Measurements from ENCODE around the gene TFCP2L1. TPM values are rescaled to one million over a fixed set of nuclear protein-coding genes. Genes with fewer than 3 reads are reported as not detected.

TFCP2L1 gene
- total RNA-seq, 1 experiment from 2014 or later: 4.3 TPM

DNA sequence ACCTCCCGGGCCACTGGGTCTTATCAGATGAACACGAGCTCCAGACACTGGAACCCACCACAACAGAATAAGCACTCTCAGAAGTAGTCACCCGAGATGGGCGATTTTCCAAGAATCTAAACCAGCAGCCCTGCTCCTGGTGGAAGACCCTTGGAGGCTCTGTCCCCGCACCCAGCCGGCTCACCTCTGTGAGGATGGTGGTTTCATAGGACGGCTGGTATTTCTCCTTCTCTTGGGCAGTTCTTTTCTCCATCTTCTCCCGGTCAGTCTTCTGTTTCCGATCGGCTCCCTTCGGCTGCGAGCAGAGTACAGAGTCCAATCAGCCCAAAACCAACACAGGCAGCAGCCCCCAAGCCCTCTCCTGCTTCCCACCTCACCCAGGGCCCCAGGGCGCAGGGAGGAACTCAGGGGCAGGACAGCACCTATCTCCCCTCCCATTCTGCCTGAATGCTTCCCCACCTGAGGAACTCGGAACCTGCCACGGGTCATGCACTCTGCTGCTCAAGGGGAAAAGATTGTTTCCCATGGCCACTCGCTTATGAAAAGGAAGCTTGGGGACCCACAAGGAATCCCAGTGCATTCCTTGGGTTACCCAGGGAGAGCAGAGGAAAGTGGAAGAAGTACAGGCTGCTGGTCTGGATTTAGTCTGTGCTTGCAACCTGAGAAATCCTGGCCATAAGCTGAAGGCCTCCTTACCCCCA is 42.7 kb downstream of the TFCP2L1 start (continued):
- no peak for TF ChIP-seq FOXP4 (CRISPR knock-in tag; IDR thresholded peaks at IDR 0.05)
- TF ChIP-seq TEAD4 (CRISPR knock-in tag; IDR thresholded peaks at IDR 0.05): no peak
- TF ChIP-seq KAT7 (CRISPR knock-in tag; IDR thresholded peaks at IDR 0.05; ENCODE audit: borderline replicate concordance): no peak
- TF ChIP-seq TEAD1 (CRISPR knock-in tag; IDR thresholded peaks at IDR 0.05): no peak
- TF ChIP-seq FOXJ3 (CRISPR knock-in tag; IDR thresholded peaks at IDR 0.05; ENCODE audit: borderline replicate concordance): no peak
- no peak for TF ChIP-seq TP53 (CRISPR knock-in tag; IDR thresholded peaks at IDR 0.05)

DNA sequence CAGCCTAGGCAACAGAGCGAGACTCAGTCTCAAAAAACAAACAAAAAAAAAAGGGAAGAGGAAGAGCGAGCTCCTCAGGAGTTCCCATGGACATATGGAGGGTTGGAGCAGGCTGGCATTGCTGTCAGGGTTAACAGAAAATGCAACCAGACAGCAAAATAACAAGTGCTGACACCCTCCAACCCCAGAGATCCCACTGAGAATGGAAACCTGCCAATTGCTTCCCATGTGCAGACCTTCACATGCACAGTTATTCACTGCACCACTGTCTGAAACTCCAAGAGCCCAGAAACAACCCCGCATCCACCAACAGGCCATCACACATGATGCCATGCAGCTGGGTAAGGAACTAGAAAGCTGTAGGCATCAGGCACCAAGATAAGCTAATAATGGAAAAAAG is 43.5 kb downstream of the TFCP2L1 start:
- H3K4me1 Mint-ChIP-seq: no peaks in the 10 kb centered on the region
- no peaks in the 10 kb centered on the region for H3K36me3 Mint-ChIP-seq
- ChIA-PET POLR2A (no interaction called here), CTCF (interaction anchor here (0.9 kb wide), 1 partner anchor 113 kb away, joined by 3 read pairs; no protein-coding TSS in a partner anchor)
- ATAC-seq (no peak), DNase-seq (ENCODE audit: low spot score) (no peak)
- TF ChIP-seq CREM (CRISPR knock-in tag; IDR thresholded peaks at IDR 0.05): no peak
- TF ChIP-seq, protein P1, sequence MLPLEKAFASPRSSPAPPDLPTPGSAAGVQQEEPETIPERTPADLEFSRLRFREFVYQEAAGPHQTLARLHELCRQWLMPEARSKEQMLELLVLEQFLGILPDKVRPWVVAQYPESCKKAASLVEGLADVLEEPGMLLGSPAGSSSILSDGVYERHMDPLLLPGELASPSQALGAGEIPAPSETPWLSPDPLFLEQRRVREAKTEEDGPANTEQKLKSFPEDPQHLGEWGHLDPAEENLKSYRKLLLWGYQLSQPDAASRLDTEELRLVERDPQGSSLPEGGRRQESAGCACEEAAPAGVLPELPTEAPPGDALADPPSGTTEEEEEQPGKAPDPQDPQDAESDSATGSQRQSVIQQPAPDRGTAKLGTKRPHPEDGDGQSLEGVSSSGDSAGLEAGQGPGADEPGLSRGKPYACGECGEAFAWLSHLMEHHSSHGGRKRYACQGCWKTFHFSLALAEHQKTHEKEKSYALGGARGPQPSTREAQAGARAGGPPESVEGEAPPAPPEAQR (CRISPR knock-in tag; IDR thresholded peaks at IDR 0.05): no peak
- no peak for TF ChIP-seq ZNF121 (CRISPR knock-in tag; IDR thresholded peaks at IDR 0.05)
- TF ChIP-seq HMGXB4 (CRISPR knock-in tag; IDR thresholded peaks at IDR 0.05): no peak
- no peak for TF ChIP-seq NR3C1 (CRISPR knock-in tag; conservative IDR thresholded peaks at IDR 0.05; ENCODE audit: low read depth)
- no peak for TF ChIP-seq CTCF (IDR thresholded peaks at IDR 0.05)
- TF ChIP-seq, protein P2, sequence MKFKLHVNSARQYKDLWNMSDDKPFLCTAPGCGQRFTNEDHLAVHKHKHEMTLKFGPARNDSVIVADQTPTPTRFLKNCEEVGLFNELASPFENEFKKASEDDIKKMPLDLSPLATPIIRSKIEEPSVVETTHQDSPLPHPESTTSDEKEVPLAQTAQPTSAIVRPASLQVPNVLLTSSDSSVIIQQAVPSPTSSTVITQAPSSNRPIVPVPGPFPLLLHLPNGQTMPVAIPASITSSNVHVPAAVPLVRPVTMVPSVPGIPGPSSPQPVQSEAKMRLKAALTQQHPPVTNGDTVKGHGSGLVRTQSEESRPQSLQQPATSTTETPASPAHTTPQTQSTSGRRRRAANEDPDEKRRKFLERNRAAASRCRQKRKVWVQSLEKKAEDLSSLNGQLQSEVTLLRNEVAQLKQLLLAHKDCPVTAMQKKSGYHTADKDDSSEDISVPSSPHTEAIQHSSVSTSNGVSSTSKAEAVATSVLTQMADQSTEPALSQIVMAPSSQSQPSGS (CRISPR knock-in tag; IDR thresholded peaks at IDR 0.05; ENCODE audit: borderline replicate concordance, low read depth): no peak
- TF ChIP-seq ZNF416 (CRISPR knock-in tag; IDR thresholded peaks at IDR 0.05): no peak
- TF ChIP-seq CREB1 (CRISPR knock-in tag; IDR thresholded peaks at IDR 0.05): no peak
- TF ChIP-seq, protein P3, sequence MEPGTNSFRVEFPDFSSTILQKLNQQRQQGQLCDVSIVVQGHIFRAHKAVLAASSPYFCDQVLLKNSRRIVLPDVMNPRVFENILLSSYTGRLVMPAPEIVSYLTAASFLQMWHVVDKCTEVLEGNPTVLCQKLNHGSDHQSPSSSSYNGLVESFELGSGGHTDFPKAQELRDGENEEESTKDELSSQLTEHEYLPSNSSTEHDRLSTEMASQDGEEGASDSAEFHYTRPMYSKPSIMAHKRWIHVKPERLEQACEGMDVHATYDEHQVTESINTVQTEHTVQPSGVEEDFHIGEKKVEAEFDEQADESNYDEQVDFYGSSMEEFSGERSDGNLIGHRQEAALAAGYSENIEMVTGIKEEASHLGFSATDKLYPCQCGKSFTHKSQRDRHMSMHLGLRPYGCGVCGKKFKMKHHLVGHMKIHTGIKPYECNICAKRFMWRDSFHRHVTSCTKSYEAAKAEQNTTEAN (CRISPR knock-in tag; IDR thresholded peaks at IDR 0.05): no peak
- TF ChIP-seq, protein P4, sequence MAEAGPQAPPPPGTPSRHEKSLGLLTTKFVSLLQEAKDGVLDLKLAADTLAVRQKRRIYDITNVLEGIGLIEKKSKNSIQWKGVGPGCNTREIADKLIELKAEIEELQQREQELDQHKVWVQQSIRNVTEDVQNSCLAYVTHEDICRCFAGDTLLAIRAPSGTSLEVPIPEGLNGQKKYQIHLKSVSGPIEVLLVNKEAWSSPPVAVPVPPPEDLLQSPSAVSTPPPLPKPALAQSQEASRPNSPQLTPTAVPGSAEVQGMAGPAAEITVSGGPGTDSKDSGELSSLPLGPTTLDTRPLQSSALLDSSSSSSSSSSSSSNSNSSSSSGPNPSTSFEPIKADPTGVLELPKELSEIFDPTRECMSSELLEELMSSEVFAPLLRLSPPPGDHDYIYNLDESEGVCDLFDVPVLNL (CRISPR knock-in tag; IDR thresholded peaks at IDR 0.05; ENCODE audit: borderline replicate concordance, low read depth): no peak
- TF ChIP-seq, protein P5, sequence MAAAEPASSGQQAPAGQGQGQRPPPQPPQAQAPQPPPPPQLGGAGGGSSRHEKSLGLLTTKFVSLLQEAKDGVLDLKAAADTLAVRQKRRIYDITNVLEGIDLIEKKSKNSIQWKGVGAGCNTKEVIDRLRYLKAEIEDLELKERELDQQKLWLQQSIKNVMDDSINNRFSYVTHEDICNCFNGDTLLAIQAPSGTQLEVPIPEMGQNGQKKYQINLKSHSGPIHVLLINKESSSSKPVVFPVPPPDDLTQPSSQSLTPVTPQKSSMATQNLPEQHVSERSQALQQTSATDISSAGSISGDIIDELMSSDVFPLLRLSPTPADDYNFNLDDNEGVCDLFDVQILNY (CRISPR knock-in tag; IDR thresholded peaks at IDR 0.05): no peak
- no peak for TF ChIP-seq ZNF396 (CRISPR knock-in tag; IDR thresholded peaks at IDR 0.05; ENCODE audit: borderline replicate concordance)
- no peak for TF ChIP-seq TEAD1 (CRISPR knock-in tag; IDR thresholded peaks at IDR 0.05)
- TF ChIP-seq NFYB (CRISPR knock-in tag; conservative IDR thresholded peaks at IDR 0.05; ENCODE audit: low read depth): no peak
- TF ChIP-seq KAT7 (CRISPR knock-in tag; IDR thresholded peaks at IDR 0.05; ENCODE audit: borderline replicate concordance): no peak
- TF ChIP-seq ZNF263 (CRISPR knock-in tag; IDR thresholded peaks at IDR 0.05; ENCODE audit: low read depth): no peak
- TF ChIP-seq ZNF219 (CRISPR knock-in tag; IDR thresholded peaks at IDR 0.05; ENCODE audit: borderline replicate concordance): no peak
- TF ChIP-seq GRHL2 (CRISPR knock-in tag; IDR thresholded peaks at IDR 0.05; ENCODE audit: insufficient replicate concordance, severe bottlenecking): no peak
- no peak for TF ChIP-seq ZBTB21 (CRISPR knock-in tag; IDR thresholded peaks at IDR 0.05; ENCODE audit: borderline replicate concordance)
- no peaks in the 10 kb centered on the region for H3K27me3 Mint-ChIP-seq (ENCODE audit: low read depth)
- no peak overlapping the region for H3K27ac Mint-ChIP-seq
- no peak overlapping the region for H3K4me3 Mint-ChIP-seq
- H3K9me3 Mint-ChIP-seq: no peaks in the 10 kb centered on the region
